Ovary (tissue), 3 donors: Measurements from ENCODE around the gene ZFC3H1.

Source experiments
- CTCF ChIP-seq, 3 donors: fragments of 450-650 bp in 2 of 3; fragments of 200-600 bp in 1 of 3; IDR thresholded peaks; one replicate each; pipeline versions ENCODE4 v1.5.1 to v1.8.0; 2016 to 2022; ENCODE audit warnings: antibody characterized with exemption in 3 of 3, mild to moderate bottlenecking in 1 of 3
- EP300 ChIP-seq: sonication (generic); formaldehyde crosslinking; IDR thresholded peaks from one replicate; pipeline ENCODE4 v1.6.1; 2017; ENCODE audit warnings: antibody characterized with exemption
- POLR2A ChIP-seq: fragments of 450-650 bp; IDR thresholded peaks from one replicate; pipeline ENCODE4 v1.6.1; 2017; ENCODE audit warnings: antibody characterized with exemption, mild to moderate bottlenecking, moderate library complexity
- donor health status: DM: no; HTN: no; CAD: no.

GRCh38 chr12:71665090-71665463 is 1.4 kb upstream of the ZFC3H1 start:
- TF ChIP-seq EP300 (no peak), CTCF (IDR thresholded peaks at IDR 0.05) (no peak), POLR2A (no peak)
